Breast epithelium (tissue), 3 donors: ENCODE measurements around the gene BLTP2.
"Not testable (repeated sequence)": the region's sequence is repeated elsewhere in the genome, so short reads cannot be mapped to it uniquely, and the experiment has no call there.

ENCODE experiments used
- CTCF ChIP-seq, 3 donors: fragments of 450-650 bp; IDR thresholded peaks; one replicate each; pipeline ENCODE4 v1.5.1; 2016 to 2017; ENCODE audit warnings: antibody characterized with exemption in 3 of 3, mild to moderate bottlenecking in 3 of 3, moderate library complexity in 3 of 3
- POLR2A ChIP-seq: fragments of 450-650 bp; IDR thresholded peaks from one replicate; pipeline ENCODE4 v1.6.1; 2016; ENCODE audit warnings: antibody characterized with exemption, mild to moderate bottlenecking, moderate library complexity

DNA sequence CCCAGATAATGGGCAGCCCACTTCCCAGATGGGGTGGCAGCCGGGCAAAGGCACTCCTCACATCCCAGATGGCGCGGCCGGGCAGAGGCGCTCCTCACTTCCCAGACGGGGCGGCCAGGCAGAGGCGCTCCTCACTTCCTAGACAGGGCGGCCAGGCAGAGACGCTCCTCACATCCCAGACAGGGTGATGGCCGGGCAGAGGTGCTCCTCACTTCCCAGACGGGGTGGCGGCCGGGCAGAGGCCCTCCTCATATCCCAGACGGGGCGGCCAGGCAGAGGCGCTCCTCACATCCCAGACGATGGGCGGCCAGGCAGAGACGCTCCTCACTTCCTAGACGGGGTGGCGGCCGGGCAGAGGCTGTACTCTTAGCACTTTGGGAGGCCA, 14.5 kb upstream of the BLTP2 start:
- not testable (repeated sequence) for TF ChIP-seq CTCF (IDR thresholded peaks at IDR 0.05); POLR2A
